ENCODE measurements around the gene IQGAP3.

Gene IQGAP3

DNA sequence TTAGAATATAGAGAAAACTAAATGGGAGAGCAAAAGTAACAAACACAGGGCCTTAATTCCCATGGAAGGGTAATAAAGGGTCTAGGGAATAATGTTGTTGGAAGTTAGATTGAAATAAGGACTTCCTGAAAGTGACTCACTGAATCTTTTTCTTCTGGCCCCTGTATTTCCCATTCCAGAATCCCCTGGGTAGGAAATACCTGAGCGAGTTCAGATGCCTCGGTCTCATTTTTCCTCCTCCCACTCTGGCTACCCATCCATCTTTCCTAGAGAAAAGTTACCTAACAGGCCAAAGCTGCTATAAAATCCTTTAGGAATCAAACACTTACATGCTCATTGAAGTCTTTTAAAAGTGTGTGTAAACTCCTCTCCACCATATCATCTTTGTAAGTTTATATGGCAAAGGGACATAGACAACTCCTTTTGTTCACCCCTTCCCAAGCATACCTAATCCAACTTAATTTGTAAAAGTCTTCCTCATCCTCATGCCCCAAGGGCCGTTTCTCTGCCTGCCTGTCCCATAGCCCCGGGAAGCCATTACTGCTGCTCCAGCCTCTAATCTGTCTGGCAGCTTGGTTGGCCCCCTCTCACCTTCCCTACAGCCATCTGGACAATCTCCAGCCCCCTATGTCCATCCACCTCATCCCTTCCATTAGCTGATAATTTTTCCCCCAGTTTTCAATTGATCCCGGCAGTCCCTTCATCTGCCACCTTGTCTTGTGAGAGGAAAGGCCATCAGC is 68.5 kb downstream of the IQGAP3 start:
- DNase-seq = peak; percentile 45
- peak overlapping the region; percentile 99 for H4K8ac ChIP-seq (ENCODE audit: low read length)
- peak overlapping the region; percentile 99 for H2BK120ac ChIP-seq (ENCODE audit: low read depth, low read length)
- peak overlapping the region; percentile 97 to 100 for H3K4ac ChIP-seq (ENCODE audit: low read depth in 1 of 2, low read length in 2 of 2)
- peak overlapping the region in 1 of 2 experiments; percentile 57 for H3K4me3 ChIP-seq (ENCODE audit: insufficient read depth in 1 of 2, low read depth in 1 of 2, low read length in 2 of 2)
- H3K27ac ChIP-seq (ENCODE audit: low read length, poor library complexity, severe bottlenecking) = peak overlapping the region; percentile 96
- H3K36me3 ChIP-seq (ENCODE audit: control insufficient read depth in 1 of 2, insufficient read depth in 2 of 2, low read depth in 1 of 2, low read length in 2 of 2) = no peaks in the 10 kb centered on the region
- H3K23ac ChIP-seq (ENCODE audit: low read length in 2 of 2) = peak overlapping the region in 1 of 2 experiments; percentile 83
- peak overlapping the region in 1 of 2 experiments; percentile 66 for H3K14ac ChIP-seq (ENCODE audit: low read length in 2 of 2)
- no peaks in the 10 kb centered on the region for H3K27me3 ChIP-seq (ENCODE audit: control insufficient read depth in 1 of 2, insufficient read depth in 1 of 2, low read length in 2 of 2)
- peak overlapping the region; percentile 100 for H4K91ac ChIP-seq (ENCODE audit: low read length)
- H2BK15ac ChIP-seq (ENCODE audit: low read depth, poor library complexity, severe bottlenecking) = peak overlapping the region; percentile 98
- H2AK5ac ChIP-seq (ENCODE audit: low read length, severe bottlenecking) = peak overlapping the region; percentile 97
- H2BK12ac ChIP-seq (ENCODE audit: low read length in 2 of 2) = peak overlapping the region; percentile 100
- H3K9me3 ChIP-seq (ENCODE audit: control insufficient read depth, low read length) = no peaks in the 10 kb centered on the region
- no peaks in the 10 kb centered on the region for H3K79me1 ChIP-seq (replicated peaks; ENCODE audit: low read length, poor library complexity, severe bottlenecking)
- 50% methylated on average over 5 of the region's 5 CpGs for WGBS
- H3K4me2 ChIP-seq (ENCODE audit: low read length, poor library complexity, severe bottlenecking) = no peak overlapping the region
- H2BK5ac ChIP-seq (ENCODE audit: low read depth, low read length, poor library complexity, severe bottlenecking) = peak overlapping the region; percentile 98
- H3K9ac ChIP-seq (ENCODE audit: low read length) = peak overlapping the region; percentile 94
- H3K18ac ChIP-seq (ENCODE audit: low read depth in 1 of 2, low read length in 2 of 2) = peak overlapping the region; percentile 95 to 98
- peaks cover 31% of the 10 kb centered on the region for H3K4me1 ChIP-seq (ENCODE audit: control insufficient read depth, insufficient read depth, low read depth, low read length)
- no peak overlapping the region for H2AFZ ChIP-seq (ENCODE audit: low read depth, low read length)

GRCh38 chr1:156502894-156503697 is 69.3 kb downstream of the IQGAP3 start:
- peak overlapping the region; percentile 89 for H4K8ac ChIP-seq (ENCODE audit: low read length)

DNA sequence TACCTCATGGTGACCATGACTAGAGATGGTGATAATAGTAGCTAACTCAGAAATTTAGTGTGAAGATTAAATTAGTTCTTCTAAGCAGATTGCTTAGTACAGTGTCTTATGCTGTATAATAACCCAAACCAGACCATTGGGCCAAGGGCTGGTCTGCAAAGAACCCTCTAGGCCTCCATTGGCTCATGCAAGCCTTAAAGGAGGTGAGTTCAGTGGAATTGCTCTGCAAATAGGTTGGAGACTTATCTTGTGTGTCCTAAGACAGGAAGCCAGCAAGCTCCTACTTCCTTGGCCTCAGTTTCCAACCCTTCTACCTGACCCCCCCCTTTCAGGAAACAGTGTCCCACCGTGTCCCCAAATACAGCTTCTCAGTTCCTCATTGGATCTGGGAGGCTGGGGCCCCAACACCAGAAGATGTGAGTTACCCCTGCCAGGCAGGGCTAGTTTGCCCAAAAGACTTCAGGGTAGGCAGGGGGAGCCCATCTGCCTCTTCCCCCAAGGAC is 69.9 kb downstream of the IQGAP3 start:
- peak overlapping the region; percentile 90 to 96 for H3K18ac ChIP-seq (ENCODE audit: low read depth in 1 of 2, low read length in 2 of 2)
- H3K36me3 ChIP-seq (ENCODE audit: control insufficient read depth in 1 of 2, insufficient read depth in 2 of 2, low read depth in 1 of 2, low read length in 2 of 2) = peaks cover 0 to 3% of the 10 kb centered on the region in 2 experiments
- H3K27ac ChIP-seq (ENCODE audit: low read length, poor library complexity, severe bottlenecking) = peak overlapping the region; percentile 96
- no peak overlapping the region for H3K4me2 ChIP-seq (ENCODE audit: low read length, poor library complexity, severe bottlenecking)
- no peaks in the 10 kb centered on the region for H3K9me3 ChIP-seq (ENCODE audit: control insufficient read depth, low read length)
- no peak overlapping the region for H2AFZ ChIP-seq (ENCODE audit: low read depth, low read length)
- DNase-seq = peak; percentile 50
- H3K23ac ChIP-seq (ENCODE audit: low read length in 2 of 2) = peak overlapping the region in 1 of 2 experiments; percentile 2
- H3K14ac ChIP-seq (ENCODE audit: low read length in 2 of 2) = peak overlapping the region in 1 of 2 experiments; percentile 5
- H3K4ac ChIP-seq (ENCODE audit: low read depth in 1 of 2, low read length in 2 of 2) = peak overlapping the region; percentile 93 to 96
- H4K91ac ChIP-seq (ENCODE audit: low read length) = peak overlapping the region; percentile 98
- H3K4me3 ChIP-seq (ENCODE audit: insufficient read depth in 1 of 2, low read depth in 1 of 2, low read length in 2 of 2) = peak overlapping the region in 1 of 2 experiments; percentile 57
- peak overlapping the region; percentile 66 for H2BK15ac ChIP-seq (ENCODE audit: low read depth, poor library complexity, severe bottlenecking)
- peak overlapping the region; percentile 94 for H3K9ac ChIP-seq (ENCODE audit: low read length)
- WGBS = 17% methylated on average over 1 of the region's 1 CpG
- no peaks in the 10 kb centered on the region for H3K79me1 ChIP-seq (replicated peaks; ENCODE audit: low read length, poor library complexity, severe bottlenecking)
- H2BK5ac ChIP-seq (ENCODE audit: low read depth, low read length, poor library complexity, severe bottlenecking) = peak overlapping the region; percentile 87
- peak overlapping the region; percentile 100 for H2BK120ac ChIP-seq (ENCODE audit: low read depth, low read length)
- no peaks in the 10 kb centered on the region for H3K27me3 ChIP-seq (ENCODE audit: control insufficient read depth in 1 of 2, insufficient read depth in 1 of 2, low read length in 2 of 2)
- peak overlapping the region; percentile 46 for H2AK5ac ChIP-seq (ENCODE audit: low read length, severe bottlenecking)
- peaks cover 42% of the 10 kb centered on the region for H3K4me1 ChIP-seq (ENCODE audit: control insufficient read depth, insufficient read depth, low read depth, low read length)
- peak overlapping the region; percentile 98 to 99 for H2BK12ac ChIP-seq (ENCODE audit: low read length in 2 of 2)
- H4K8ac ChIP-seq (ENCODE audit: low read length) = peak overlapping the region; percentile 75

More at GRCh38 chr1:156502894-156503697, 69.3 kb downstream of the IQGAP3 start:
- Histone ChIP-seq H2BK12ac (ENCODE audit: low read length in 2 of 2) (peak overlapping the region; percentile 98 to 99), H2BK5ac (ENCODE audit: low read depth, low read length, poor library complexity, severe bottlenecking) (peak overlapping the region; percentile 98), H2AK5ac (ENCODE audit: low read length, severe bottlenecking) (peak overlapping the region; percentile 96), H3K36me3 (ENCODE audit: control insufficient read depth in 1 of 2, insufficient read depth in 2 of 2, low read depth in 1 of 2, low read length in 2 of 2) (no peaks in the 10 kb centered on the region), H3K9ac (ENCODE audit: low read length) (peak overlapping the region; percentile 94), H3K27ac (ENCODE audit: low read length, poor library complexity, severe bottlenecking) (peak overlapping the region; percentile 96), H4K91ac (ENCODE audit: low read length) (peak overlapping the region; percentile 98), H3K79me1 (replicated peaks; ENCODE audit: low read length, poor library complexity, severe bottlenecking) (no peaks in the 10 kb centered on the region), H3K4me3 (ENCODE audit: insufficient read depth in 1 of 2, low read depth in 1 of 2, low read length in 2 of 2) (peak overlapping the region in 1 of 2 experiments; percentile 57), H2BK15ac (ENCODE audit: low read depth, poor library complexity, severe bottlenecking) (peak overlapping the region; percentile 96), H3K4me2 (ENCODE audit: low read length, poor library complexity, severe bottlenecking) (peak overlapping the region; percentile 62), H2AFZ (ENCODE audit: low read depth, low read length) (no peak overlapping the region), H3K4me1 (ENCODE audit: control insufficient read depth, insufficient read depth, low read depth, low read length) (peaks cover 36% of the 10 kb centered on the region), H3K27me3 (ENCODE audit: control insufficient read depth in 1 of 2, insufficient read depth in 1 of 2, low read length in 2 of 2) (no peaks in the 10 kb centered on the region), H3K14ac (ENCODE audit: low read length in 2 of 2) (peak overlapping the region in 1 of 2 experiments; percentile 11), H3K4ac (ENCODE audit: low read depth in 1 of 2, low read length in 2 of 2) (peak overlapping the region; percentile 96 to 97), H3K9me3 (ENCODE audit: control insufficient read depth, low read length) (no peaks in the 10 kb centered on the region), H2BK120ac (ENCODE audit: low read depth, low read length) (peak overlapping the region; percentile 100), H3K18ac (ENCODE audit: low read depth in 1 of 2, low read length in 2 of 2) (peak overlapping the region; percentile 80 to 96), H3K23ac (ENCODE audit: low read length in 2 of 2) (peak overlapping the region in 1 of 2 experiments; percentile 2)
- 16% methylated on average over 10 of the region's 12 CpGs for WGBS
- peak; percentile 99 for DNase-seq

Data from mesenchymal stem cell (in vitro differentiated cells and primary cell).